Activated T-helper 1 cell treated with anti-CD3 and anti-CD28 coated beads, Interleukin-2, amount 50 U/mL, for 16 hours (primary cell): ENCODE data around the gene PATJ.
"Not testable (repeated sequence)": the region's sequence is repeated elsewhere in the genome, so short reads cannot be mapped to it uniquely, and the experiment has no call there.

Experiments used
- DNase-seq, 2 donors: peaks; one replicate each; pipeline ENCODE4 v3.0.0-alpha.2; 2020; ENCODE audit warnings: low read depth in 1 of 2, low spot score in 1 of 2

PATJ gene

DNA sequence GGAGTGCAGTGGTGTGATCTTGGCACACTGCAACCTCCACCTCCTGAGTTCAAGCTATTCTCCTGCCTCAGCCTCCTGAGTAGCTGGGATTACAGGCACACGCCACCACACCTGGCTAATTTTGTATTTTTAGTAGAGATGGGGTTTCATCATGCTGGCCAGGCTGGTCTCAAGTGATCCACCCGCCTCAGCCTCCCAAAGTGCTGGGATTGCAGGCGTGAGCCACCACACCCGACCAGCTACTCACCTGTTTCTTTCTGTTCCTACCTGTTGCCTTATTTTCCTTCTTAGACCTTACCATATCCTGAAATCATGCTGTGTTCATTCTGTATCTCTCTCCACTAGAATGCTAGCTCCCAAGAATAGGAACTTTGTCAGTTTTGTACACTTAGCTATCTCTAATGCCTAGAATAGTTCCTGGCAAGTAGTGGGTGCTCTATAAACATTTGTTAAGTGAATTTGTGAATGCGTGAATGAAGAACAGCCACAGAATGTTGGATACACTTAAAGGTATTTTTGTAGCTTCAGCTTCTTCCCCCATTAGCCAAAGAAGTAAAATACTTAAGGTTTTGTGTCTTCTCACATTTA is 137.7 kb downstream of the PATJ start:
- DNase-seq = not testable (repeated sequence)

- DNase-seq = no peak
Observed at GRCh38 chr1:61887076-61887867, 145.0 kb downstream of the PATJ start.

DNA sequence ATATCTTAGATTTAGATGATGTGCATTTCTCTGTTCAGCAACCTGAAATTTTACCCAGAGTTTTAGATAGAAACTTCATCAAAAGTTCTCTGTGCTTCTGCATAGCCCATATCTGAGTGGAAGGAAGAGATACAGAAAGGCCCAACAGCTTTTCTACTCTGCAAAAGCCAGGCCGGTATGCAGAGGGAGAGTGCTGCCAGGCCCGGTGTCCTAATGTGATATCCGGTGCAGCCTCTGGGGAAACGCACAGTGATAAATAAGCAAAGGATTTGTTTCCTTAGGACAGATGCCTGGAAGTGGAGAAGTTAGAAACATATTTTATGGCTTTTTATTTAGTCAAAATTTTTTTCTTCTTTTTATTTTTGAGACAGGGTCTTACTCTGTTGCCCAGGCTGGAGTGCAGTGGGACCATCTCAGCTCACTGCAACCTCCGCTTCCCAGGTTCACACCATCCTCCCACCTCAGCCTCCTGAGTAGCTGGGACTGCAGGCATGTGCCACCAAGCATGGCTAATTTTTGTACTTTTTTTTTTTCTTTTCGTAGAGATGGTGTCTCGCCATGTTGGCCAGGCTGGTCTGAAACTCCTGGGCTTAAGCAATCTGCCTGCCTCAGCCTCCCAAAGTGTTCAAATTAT is 145.8 kb downstream of the PATJ start:
- DNase-seq = no peak

- DNase-seq = no peak
Observed at GRCh38 chr1:61888808-61889207, 146.5 kb downstream of the PATJ start.

DNA sequence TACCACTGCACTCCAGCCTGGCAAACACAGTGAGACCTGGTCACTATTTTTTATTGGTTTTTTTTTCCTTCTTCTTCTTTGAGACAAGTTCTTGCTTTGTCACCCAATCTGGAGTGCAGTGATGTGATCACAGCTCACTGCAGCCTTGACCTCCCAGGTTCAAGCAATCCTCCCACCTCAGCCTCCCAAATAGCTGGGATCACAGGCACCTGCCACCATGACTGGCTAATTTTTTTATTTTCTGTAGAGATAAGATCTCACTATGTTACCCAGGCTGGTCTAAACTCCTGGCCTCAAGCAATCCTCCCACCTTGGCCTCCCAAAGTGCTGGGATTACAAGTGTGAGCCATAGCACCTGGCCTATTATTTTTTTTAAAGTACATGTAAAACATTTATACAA is 148.2 kb downstream of the PATJ start:
- not testable (repeated sequence) for DNase-seq

GRCh38 chr1:61892977-61893376 is 150.7 kb downstream of the PATJ start:
- DNase-seq = no peak

- DNase-seq = not testable (repeated sequence)
Observed at GRCh38 chr1:61894296-61894695, 152.0 kb downstream of the PATJ start.

DNA sequence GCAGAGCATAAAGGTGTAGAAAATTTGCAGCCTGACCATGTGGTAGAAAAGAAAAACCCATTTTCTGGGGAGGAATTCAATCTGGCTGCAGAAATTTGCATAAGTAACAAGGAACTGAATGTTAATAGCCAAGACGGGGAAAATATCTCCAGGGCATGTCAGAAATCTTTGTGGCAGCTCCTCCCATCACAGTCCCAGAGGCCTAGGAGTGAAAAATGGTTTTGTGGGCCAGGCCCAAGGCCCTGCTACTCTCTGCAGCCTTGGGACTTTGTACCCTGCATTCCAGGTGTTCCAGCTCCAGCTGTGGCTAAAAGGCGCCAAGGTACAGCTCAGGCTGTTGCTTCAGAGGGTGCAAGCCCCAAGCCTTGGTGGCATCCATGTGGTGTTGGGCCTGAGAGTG is 152.9 kb downstream of the PATJ start:
- DNase-seq = no peak

DNA sequence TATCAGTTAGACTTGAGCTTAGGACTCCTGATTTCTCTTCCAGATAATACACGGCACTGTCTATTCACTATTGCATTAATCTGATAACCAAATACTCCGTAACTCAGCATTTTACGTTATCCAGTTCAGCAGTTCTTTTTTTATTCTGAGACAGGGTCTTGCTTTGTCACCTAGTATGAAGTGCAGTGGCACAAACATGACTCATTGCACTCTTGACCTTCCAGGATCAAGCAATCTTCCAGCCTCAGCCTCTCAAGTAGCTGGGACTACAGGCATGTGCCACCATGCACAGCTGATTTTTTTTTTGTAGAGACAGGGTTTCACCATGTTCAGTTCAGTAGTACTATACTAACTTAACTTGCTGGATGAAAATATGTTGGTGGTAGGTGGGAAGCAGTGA is 156.4 kb downstream of the PATJ start:
- DNase-seq = no peak

GRCh38 chr1:61904354-61904753 is 162.1 kb downstream of the PATJ start:
- no peak for DNase-seq

DNA sequence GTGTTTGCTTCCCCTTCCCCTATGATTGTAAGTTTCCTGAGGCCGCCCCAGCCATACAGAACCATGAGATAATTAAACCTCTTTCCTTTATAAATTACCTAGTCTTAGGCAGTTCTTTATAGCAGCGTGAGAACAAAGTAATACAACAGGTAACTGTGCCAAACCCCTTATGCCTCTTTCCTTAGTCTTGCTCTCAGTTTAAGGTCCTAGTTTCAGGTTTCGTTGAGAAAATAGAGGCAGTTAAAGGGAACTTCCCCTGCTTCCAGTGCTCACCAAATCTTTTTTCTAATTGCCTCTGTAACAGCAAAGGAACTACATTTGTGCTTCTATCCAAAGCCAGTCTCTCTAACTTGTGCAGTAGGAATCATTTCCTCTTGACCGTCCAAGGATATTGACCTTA is 164.8 kb downstream of the PATJ start:
- DNase-seq = no peak

GRCh38 chr1:61910035-61910434 is 167.8 kb downstream of the PATJ start:
- no peak for DNase-seq

DNA sequence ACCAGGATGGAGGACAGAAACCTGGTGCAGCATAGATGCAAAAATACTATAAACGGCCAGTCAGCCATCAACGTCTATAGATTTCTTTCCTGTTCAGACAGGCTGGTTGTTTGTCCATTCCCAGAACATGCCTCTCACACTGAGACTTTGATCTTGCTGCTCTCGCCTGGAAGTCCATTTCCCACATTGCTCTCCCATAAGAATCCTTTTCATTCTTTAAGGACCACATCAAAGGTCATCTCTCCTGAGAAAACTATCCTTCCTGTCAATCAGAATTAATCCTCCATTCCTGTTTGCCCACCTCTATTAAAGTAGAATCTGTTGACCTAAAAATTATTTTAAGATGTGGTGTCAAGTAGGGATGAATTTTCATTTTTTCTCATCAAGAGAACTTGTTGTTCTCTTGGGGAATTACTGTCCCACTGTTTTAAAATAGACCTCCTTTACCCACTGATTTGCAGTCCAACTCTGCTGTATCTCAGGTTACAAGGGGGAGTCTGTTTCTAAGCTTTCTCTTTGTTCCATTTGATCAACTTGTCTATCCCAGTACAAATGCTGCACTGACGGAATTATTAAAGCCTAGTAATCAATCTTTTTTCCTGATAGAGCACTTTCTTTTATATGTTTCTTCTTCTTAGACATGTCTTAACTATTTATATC is 172.7 kb downstream of the PATJ start:
- DNase-seq = no peak

DNA sequence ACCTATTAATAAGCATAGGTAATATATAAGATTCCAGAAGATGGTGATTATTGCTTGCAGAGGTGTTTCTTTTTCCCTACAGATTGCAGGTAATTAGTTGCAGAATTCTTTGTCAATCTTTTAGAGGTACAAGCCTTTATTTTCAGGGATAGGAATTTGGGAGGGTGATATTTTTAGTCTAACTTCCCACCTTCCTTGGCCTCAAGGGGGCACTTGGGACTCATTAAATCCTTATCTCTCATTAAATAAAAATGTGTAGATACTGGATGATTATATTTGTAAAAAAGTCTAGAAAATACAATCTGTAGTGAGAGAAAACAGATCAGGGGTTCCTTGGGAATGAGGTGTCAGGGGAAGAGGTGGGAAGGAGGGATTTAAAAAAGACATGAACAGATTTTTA is 179.2 kb downstream of the PATJ start:
- DNase-seq = no peak

GRCh38 chr1:61922950-61923480 is 180.7 kb downstream of the PATJ start:
- DNase-seq = no peak

- DNase-seq = no peak
Observed at GRCh38 chr1:61925591-61926298, 183.5 kb downstream of the PATJ start.

DNA sequence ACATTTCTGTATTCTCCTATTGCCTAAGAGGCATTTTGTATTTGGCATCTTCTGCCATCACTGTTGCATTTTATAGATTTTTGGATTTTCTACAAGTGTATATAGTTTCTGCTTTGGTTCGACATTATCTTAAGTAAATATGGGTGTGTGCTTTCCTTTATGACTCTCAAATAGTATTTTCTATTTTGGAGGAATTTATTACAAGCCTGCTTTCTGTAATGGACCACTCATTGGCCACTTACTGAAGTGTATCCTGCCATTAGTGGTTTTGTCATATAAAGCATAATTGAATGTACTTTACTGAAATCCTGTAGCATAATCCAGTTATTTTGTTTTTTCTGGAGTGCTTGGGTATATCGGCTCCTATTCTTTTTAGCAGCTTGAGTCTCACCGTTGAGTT is 184.3 kb downstream of the PATJ start:
- no peak for DNase-seq

DNA sequence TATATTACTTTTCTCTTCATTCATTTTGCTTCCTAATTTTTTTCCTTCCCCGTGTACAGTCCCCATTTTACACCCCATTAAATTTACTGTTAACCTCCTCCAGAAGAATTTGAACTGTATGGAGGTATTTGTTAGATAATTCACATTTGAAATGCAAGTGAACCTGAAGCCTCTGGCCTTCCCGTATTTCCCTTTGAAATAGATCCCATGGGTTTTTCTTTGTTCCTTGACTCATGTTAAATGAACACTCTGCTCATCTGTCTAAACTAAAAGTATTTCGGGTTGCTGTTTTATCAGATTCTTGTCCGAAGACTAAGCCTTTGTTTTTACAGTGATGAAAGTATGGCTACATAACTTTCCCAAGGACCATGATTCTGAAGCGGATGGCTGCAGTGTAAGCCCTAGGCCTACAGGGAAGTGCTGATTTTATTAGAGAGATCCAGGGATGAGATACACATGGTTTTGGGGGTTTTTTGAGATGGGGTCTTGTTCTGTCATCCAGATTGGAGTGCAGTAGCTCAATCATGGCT is 187.9 kb downstream of the PATJ start:
- no peak for DNase-seq

DNA sequence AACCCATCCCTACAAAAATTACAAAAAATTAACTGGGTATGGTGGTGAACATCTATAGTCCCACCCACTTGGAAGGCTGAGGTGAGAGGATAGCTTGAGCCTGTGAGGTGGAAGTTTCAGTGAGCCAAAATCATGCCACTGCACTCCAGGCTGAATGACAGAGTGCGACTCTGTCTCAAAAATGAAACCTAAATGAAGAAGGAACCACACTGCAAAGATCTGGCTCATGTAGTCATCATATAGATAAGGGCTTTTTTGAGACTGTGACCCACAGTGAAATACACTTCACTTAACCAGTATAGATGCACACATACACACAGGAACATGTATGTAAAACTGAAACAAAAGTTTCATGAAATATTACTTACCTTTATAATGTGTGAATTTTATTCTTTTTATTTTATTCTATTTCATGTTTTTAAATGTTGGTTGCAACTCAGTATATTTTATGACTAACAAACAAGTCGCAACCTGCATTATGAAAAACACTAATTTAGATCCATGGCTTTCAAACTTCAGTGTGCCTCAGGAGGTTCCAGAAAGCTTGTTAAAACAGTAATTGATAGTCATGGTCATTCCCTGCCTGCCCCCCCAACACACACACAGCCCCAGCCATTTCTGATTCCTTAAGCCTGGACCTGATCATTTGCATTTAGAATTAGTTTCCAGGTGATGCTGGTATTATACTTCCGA is 189.5 kb downstream of the PATJ start:
- DNase-seq = no peak

DNA sequence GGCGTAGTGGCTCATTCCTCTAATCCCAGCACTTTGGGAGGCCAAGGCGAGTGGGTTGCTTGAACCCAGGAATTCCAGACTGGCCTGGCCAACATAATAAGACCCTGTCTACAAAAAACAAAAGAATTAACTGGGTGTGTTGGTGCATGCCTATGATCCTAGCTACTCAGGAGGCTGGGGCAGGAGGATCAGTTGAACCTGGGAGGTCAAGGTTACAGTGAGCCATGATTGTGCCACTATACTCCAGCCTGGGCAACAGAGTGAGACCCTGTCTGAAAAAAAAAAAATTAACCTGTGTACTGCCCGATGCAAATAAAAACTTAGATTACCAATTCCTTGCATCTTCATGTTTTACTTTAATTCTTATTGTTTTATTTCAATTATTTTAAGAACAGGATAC is 193.2 kb downstream of the PATJ start:
- DNase-seq = no peak
